GM18867 (cell line): ENCODE data around the gene STON2.
A peak's percentile ranks its signal among the peaks of the same experiment; 100 is the strongest.
"Not testable (repeated sequence)": the region's sequence is repeated elsewhere in the genome, so short reads cannot be mapped to it uniquely, and the experiment has no call there.

Source experiments
- ATAC-seq: cut with Tn5 transposase; IDR thresholded peaks from one replicate; pipeline ENCODE4 v1.9.1; 2021; ENCODE audit warnings: mild to moderate bottlenecking, moderate library complexity; ENCODE audit not compliant: unreplicated experiment

Gene STON2

DNA sequence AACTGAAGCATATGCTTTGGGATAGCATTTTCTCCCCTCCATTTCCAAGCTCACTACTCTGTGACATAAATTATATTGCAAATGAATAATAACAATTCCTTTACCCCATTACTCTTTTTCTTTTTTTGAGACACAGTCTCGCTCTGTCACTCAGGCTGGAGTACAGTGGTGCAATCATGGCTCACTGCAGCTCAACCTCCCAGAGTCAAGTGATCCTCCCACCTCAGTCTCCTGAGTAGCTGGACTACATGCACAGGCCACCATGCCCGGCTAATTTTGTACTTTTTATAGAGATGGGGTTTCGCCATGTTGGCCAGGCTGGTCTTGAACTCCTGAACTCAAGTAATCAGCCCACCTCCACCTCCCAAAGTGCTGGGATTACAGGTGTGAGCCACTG lies 130.1 kb downstream of the STON2 start:
- ATAC-seq: no peak

DNA sequence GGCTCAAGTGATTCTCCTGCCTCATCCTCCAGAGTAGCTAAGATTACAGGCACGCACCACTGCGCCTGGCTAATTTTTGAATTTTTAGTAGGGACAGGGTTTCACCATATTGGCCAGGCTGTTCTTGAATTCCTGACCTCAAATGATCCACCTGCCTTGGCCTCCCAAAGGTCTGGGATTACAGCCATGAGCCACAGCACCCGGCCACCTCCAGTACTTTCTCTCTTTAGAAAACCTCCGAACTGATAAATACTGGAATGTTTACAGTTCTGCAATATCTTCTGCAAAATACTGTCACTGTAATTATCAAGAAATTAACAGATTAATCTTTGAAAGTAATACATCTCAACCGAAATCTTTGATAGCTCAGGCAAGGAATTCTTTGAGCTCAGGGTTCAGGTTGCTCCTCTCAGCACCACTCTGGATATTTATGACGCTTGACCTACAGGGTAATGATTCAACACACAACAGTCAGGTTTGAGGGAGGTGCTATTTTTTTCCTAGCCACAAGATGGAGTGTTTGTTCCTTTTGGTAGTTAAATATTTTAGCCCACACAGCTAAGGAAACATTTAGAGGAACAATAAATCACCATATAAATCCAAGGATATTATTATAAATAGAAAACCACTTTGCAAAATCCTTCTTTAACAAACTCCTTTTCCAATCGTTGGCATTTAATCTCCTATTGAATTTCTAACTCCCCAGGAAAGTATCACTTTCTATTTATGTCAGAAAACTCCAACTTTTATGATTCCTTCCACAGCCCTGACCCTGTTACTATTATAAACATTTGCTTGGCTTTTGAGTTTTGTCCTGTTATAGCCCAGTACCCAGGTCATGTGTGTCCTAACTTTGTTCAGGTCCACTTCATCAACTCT lies 130.8 kb downstream of the STON2 start:
- peak; percentile 67 for ATAC-seq

DNA sequence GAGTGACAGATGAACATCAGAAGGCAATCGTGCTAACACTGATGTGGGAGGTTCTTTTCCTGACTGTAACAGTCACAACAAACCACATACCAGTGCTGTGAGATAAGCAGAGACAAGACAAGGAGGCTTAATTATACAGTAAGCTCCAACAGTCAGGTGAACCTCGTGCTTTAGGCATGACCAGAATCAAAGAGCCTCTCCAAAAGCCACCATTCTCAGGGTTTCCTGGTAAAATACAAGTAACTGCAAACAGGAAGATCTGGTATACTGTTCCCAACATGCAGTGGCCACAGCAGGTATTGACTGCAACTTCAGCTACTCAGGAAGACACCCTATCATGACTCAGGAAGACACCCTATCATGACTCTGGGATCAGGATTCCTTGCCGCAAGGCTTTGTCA lies 132.1 kb downstream of the STON2 start:
- no peak for ATAC-seq

DNA sequence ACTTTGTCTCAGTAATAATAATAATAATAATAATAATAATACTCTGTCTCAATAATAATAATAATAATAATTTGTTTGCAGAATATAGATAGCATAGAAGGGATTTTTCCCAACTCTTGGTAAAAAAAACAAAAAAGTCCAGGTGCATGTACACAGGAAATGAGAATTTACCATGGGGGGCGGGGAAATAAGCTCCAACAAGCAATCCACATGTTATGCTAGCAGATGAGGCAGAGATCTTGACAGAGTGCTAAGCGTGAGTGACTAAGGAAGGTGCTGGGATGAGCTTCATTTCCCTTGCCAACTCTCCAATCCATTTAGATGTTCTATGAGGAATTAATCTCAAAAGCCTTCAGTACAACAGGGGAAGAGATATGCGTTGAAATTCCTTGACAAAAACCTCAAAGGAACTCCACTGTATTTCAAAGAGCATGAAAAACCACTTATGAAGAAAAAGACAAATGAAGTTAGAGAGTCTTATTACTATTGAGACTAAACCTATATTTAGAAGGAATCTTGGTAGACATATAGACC lies 134.4 kb downstream of the STON2 start:
- ATAC-seq: no peak

DNA sequence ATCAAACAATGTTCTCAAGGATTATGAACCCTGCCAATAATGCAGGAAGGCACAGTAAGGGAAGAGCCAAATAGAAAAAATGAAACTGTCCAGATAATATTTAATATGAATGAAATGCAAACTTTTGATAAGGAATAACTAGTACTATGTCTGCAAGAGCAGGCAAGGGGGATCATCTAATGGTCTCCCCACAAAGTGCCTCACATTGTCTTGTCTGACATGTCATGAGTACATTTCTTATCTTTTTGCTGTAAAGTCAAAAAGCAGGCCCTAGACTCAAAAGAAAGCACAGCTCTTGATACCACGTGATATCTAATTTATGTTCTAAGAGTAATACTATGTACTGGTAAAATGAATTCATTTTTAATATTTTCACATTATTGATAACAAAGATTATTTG lies 135.5 kb downstream of the STON2 start:
- ATAC-seq: no peak

DNA sequence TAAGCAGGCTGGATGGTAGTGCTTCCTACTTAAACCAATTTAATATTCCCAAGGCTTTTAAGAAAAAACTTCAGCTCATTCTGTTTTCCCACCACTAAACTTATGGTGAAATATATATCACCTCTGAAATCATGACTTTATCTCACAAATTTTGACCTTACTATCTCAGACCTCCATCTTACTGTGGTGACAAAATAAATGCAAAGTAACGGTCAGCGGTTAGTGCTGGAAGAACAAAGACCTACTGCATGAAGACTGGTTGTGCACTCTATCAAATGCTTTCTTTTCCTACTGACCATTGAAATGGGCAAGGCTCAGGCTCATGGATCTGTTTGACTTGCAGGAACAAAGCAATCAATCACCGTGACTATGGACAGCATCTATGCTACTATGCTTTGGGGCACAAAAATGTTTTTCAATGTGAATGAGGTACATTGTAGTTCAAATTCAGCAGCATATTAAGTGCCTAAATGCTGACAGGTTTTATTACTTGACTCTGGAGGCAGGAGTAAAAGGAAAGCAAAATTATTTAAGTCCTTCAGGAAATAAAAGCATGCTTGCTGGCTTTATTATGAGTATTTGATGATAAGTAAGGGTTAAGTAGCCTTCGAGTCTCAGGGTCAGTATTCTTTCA lies 136.2 kb downstream of the STON2 start:
- no peak for ATAC-seq

DNA sequence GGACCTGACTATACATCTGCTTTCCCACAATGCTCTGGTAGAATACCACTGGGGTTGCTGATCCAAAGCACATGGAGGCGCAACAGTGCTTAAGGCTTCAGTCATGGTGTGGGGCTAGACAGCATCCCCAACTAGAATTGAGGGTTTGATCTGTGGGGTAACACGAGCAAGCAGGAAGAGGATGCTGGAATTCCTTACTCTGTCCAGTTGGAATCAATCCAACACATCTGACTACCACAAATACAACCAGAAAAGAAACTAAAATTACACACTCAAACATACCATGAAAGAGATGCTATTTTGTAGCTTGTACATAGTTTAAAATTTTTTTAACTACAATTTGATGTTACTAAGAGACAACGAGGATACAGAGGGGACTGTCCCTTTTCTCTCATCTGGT lies 138.9 kb downstream of the STON2 start:
- no peak for ATAC-seq

- no peak for ATAC-seq
Measured at GRCh38 chr14:81260732-81261131, 139.4 kb downstream of the STON2 start.

DNA sequence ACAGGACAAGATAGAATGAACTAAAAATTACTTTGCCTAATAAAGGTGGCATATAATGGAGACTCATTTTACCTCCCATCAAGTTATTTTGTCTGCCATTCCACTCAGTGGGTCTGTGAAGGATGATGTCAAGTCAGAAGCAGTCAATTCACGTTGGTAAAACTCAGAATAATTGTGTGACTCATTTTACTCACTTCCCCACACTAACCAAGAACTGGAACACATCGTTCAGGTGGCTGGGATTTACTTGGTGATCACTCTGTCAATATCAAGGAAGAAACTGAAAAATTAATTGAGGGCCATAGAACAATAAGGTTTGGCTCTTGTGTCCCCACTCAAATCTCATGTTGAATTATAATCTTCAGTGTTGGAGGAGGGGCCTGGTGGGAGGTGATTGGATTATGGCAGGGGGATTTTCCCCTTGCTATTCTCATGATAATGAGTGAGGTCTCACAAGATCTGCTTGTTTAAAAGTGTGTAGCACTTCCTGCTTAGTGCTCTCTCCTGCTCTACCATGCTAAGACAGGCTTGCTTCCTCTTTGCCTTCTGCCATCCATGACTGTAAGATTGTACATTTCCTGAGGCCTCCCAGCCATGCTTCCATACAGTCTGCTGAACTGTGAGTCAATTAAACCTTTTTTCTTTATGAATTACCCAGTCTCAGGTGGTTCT lies 143.7 kb downstream of the STON2 start:
- no peak for ATAC-seq

DNA sequence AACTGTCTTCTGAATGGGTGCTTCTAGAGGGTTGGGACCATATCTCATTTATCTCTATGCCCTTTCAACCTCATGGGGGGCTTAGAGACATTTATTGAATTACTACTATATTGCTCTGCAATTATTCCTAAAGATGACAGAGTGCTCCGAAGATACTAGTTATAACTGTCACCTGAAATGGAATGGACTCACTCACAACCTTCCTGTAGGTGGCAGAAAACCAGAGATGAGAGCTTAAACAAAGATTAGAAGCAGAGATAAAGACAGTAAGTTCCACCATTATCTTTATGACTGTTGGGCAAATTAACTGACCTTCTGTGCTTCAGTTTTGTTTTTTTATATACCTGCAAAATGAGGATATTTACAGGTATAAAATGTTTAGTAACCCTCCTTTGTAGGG lies 147.8 kb downstream of the STON2 start:
- no peak for ATAC-seq

- no peak for ATAC-seq
Measured at GRCh38 chr14:81247271-81247766, 152.8 kb downstream of the STON2 start.

DNA sequence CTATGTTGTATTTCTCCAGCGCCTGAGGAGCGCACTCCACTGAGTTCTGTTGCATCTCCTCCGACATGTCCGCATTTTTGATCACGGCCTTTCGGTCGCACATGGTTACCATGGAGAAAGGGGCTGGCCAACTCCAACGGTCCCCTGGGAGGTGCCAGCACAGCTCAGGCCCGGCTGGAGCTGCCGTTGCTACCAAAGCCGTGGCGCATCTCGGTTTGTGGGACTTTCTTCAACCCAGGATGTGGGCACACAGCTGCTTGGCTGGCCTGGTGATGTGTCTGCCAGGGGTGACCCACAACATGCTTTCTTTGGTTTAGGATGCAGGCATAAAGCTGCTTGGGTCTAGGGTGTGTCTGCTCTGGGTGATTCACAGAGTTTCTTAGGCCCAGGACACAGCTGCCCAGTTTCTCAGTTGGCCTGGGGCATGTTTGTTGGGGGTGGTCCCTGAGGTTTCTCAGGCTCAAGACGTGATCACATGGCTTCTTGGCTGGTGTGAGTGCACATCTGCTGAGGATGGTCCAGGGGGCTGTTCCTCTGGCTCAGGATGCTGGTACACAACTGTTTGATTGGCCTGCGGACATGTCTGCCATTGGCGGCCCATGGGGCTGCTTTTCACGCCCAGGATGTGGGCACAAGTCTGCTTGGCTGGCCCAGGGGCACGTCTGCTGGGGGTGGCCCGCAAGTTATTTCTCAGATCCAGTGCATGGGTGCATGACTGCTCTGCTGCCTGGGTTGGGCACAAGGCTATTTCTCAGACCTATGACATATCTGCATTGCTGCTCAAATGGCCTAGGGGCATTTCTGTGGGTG lies 153.5 kb downstream of the STON2 start:
- ATAC-seq: no peak

GRCh38 chr14:81245771-81246170 lies 154.4 kb downstream of the STON2 start:
- no peak for ATAC-seq

- not testable (repeated sequence) for ATAC-seq
Measured at GRCh38 chr14:81244431-81244830, 155.7 kb downstream of the STON2 start.

GRCh38 chr14:81243499-81243898 lies 156.6 kb downstream of the STON2 start:
- ATAC-seq: no peak

GRCh38 chr14:81236849-81237248 lies 163.3 kb downstream of the STON2 start:
- ATAC-seq: not testable (repeated sequence)

GRCh38 chr14:81236138-81236537 lies 164.0 kb downstream of the STON2 start:
- ATAC-seq: no peak

DNA sequence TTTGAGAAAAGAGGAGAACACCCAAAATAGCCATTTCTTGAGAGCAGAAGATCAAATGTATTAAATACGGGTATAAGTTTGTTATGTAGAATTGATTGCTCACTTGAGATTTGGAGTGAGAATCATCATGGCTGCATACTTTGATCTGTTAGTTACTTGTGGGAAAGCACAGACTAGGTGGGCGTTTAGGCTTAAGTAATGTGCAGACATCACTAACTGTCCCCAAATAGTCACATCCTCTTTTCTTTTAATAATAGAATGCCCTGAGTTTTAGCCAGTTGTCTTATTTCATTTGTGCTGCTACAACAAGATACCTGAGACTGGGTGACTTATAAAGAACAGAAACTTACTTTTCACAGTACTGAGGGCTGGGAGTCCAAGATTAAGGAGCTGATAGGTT lies 165.0 kb downstream of the STON2 start:
- ATAC-seq: no peak

GRCh38 chr14:81234278-81234677 lies 165.8 kb downstream of the STON2 start:
- no peak for ATAC-seq

DNA sequence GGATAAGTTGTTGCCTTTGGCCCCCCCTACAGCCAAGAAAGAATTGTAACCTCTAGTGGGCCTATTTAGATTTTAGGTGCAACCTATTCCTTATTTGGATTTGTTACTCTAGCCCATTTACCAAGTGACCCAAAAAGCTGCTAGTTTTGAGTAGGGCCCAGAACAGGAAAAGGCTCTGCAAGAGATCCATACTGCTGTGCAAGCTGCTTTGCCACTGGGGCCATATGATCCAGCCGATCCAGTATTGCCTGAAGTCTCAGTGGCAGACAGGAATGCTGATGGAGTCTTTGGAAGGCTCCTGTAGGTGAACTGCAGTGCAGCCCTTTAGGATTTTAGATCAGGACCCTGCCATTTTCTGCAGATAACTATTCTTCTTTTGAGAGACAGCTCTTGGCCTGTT lies 166.5 kb downstream of the STON2 start:
- ATAC-seq: no peak

DNA sequence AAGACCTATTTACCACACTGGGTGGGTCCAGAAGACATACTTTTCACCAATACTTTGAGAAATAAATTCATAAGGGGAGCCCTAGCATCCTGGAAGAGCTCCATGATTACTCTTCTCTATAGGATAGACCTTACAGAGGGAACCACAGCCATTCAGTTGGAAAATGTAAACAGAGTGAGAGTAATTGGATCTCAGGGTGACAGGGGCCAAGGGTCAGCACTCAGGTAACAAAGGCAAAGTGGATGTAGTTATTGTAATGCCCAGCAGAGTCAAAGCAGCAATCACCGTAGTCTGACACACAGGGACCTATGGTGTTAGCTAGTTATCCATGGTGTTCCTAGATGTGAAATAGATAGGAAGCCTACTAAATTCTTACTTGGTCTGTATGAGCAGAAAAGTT lies 168.6 kb downstream of the STON2 start:
- no peak for ATAC-seq
